Measurements from ENCODE around the gene CCDC187.

GRCh38 chr9:136342181-136343120, 38.6 kb upstream of the CCDC187 start:
- no peak for TF ChIP-seq EZH2 (IDR thresholded peaks at IDR 0.05; ENCODE audit: low read length)
- TF ChIP-seq CTCF (optimal IDR thresholded peaks at IDR 0.05 in 1 of 3, IDR thresholded peaks at IDR 0.05 in 1 of 3, conservative IDR thresholded peaks at IDR 0.05 in 1 of 3; ENCODE audit: extremely low read depth in 1 of 3, insufficient read depth in 2 of 3, low read length in 3 of 3) = no peak
